Stomach (tissue), 9 donors: Measurements from ENCODE around the gene APLF. TPM values are rescaled to one million over a fixed set of nuclear protein-coding genes. Genes with fewer than 3 reads are reported as not detected.

Experiments used
- DNase-seq, 2 donors: peaks; one replicate each; pipeline versions ENCODE4 v3.0.0 to v3.0.0-alpha.2; 2013 to 2019
- H3K27ac ChIP-seq, 5 donors: fragments of 200-600 bp in 4 of 5; sonication (generic) in 4 of 5; one replicate each; pipeline ENCODE4 v1.5.1; 2013 to 2019; ENCODE audit warnings: mild to moderate bottlenecking in 1 of 5, moderate library complexity in 1 of 5
- H3K27me3 ChIP-seq, 3 donors: fragments of 200-600 bp; sonication (generic); one replicate each; pipeline ENCODE4 v1.5.1; 2017 to 2019; ENCODE audit warnings: mixed run types in 1 of 3
- H3K36me3 ChIP-seq, 4 donors: fragments of 200-600 bp; sonication (generic); 1 replicate in 3 of 4; 2 replicates in 1 of 4; pipeline ENCODE4 v1.5.1; 2016 to 2019
- H3K4me1 ChIP-seq, 4 donors: fragments of 200-600 bp; sonication (generic); one replicate each; pipeline ENCODE4 v1.5.1; 2016 to 2019
- H3K4me3 ChIP-seq, 4 donors: fragments of 200-600 bp; sonication (generic) in 3 of 4; one replicate each; pipeline ENCODE4 v1.5.1; 2016 to 2019; ENCODE audit warnings: mild to moderate bottlenecking in 1 of 4
- H3K9me3 ChIP-seq, 4 donors: fragments of 200-600 bp; sonication (generic); one replicate each; pipeline ENCODE4 v1.5.1; 2016 to 2019
- EP300 ChIP-seq: sonication (generic); formaldehyde crosslinking; IDR thresholded peaks from one replicate; pipeline ENCODE4 v1.6.1; 2017; ENCODE audit warnings: antibody characterized with exemption
- POLR2A ChIP-seq, 4 donors: fragments of 450-650 bp; IDR thresholded peaks; one replicate each; pipeline ENCODE4 v1.6.1; 2016; ENCODE audit warnings: antibody characterized with exemption in 4 of 4, control low read depth in 2 of 4, mild to moderate bottlenecking in 1 of 4, moderate library complexity in 1 of 4
- POLR2AphosphoS5 ChIP-seq, 3 donors: sonication (generic); formaldehyde crosslinking; IDR thresholded peaks; one replicate each; pipeline ENCODE4 v1.6.1; 2016; ENCODE audit warnings: antibody characterized with exemption in 3 of 3
- WGBS, 5 donors: extraction: QIAGEN DNeasy Blood & Tissue Kit in 3 of 5; methylation state at CpG; one replicate each; pipeline versions ENCODE4 v1.1.5 to v1.1.7; 2013 to 2018; 5-methylcytosine and 5-hydroxymethylcytosine counted together
- intact Hi-C: fragments of 100-400 bp; cut with DNase I; formaldehyde crosslinking; loops from one replicate; pipeline ENCODE4 v1.15.1; 2023; ENCODE audit warnings: low total_unique reads
- polyA plus RNA-seq, 3 donors: library from polyadenylated mRNA; stranded (reverse); fragments of 200-250 nt; gene quantifications; one replicate each; pipeline ENCODE4 v1.2.3, GENCODE V29; 2013
- total RNA-seq, 5 donors: library from RNA; depleted of rRNA; stranded (reverse); fragments of >200 nt; gene quantifications; one replicate each; pipeline versions ENCODE4 v1.1.0 to v1.2.3, GENCODE V29; 2014 to 2016
- TF ChIP-seq, protein P1 (sequence below), 7 experiments: fragments of 450-650 bp in 4 of 7; fragments of 200-600 bp in 3 of 7; sonication (generic) in 3 of 7; IDR thresholded peaks; one replicate each; pipeline ENCODE4 v1.5.1; 2016 to 2019; ENCODE audit warnings: antibody characterized with exemption in 7 of 7, control low read depth in 2 of 7, mild to moderate bottlenecking in 1 of 7
- donor health status: healthy with polysubstance abuse.
- donor health status: Bipolar disorder and iron deficiency.
- donor health status: healthy.

The APLF gene
- total and polyA plus RNA-seq, 8 donors: 0.29 to 9.4 (median 0.77) TPM

DNA sequence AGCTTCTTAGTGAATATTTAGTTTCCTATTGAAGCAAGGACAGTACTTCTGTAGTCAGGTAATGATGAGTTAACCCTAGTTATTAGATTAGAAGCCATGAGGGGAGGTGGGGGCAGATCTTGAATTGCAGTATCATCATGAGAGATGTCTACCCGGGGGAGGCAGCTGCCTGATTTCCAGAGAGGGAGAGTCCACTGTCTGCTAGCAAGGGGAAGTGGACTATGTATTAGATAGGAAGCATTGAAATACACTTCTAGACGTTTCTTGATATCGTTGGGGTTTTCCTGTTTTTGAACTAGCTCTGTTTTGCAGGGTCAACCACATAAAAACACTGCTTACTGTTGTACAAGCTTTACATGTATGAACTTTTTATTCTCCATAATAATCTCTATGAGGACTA lies 38.8 kb downstream of the APLF start:
- Histone ChIP-seq H3K36me3 (peaks cover 0 to 11% (median 0%) of the 10 kb centered on the region in 4 donors), H3K27me3 (no peaks in the 10 kb centered on the region), H3K4me1 (no peaks in the 10 kb centered on the region), H3K27ac (no peak overlapping the region), H3K4me3 (no peak overlapping the region), H3K9me3 (no peaks in the 10 kb centered on the region)
- no peak for DNase-seq
- WGBS, 5 donors: 57 to 88% (median 75%) methylated on average over 3 of the region's 3 CpGs
- intact Hi-C loops: no loop called here
- TF ChIP-seq EP300: no peak
- no peak for TF ChIP-seq POLR2AphosphoS5 (IDR thresholded peaks at IDR 0.05)
- TF ChIP-seq, protein P1, sequence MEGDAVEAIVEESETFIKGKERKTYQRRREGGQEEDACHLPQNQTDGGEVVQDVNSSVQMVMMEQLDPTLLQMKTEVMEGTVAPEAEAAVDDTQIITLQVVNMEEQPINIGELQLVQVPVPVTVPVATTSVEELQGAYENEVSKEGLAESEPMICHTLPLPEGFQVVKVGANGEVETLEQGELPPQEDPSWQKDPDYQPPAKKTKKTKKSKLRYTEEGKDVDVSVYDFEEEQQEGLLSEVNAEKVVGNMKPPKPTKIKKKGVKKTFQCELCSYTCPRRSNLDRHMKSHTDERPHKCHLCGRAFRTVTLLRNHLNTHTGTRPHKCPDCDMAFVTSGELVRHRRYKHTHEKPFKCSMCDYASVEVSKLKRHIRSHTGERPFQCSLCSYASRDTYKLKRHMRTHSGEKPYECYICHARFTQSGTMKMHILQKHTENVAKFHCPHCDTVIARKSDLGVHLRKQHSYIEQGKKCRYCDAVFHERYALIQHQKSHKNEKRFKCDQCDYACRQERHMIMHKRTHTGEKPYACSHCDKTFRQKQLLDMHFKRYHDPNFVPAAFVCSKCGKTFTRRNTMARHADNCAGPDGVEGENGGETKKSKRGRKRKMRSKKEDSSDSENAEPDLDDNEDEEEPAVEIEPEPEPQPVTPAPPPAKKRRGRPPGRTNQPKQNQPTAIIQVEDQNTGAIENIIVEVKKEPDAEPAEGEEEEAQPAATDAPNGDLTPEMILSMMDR (IDR thresholded peaks at IDR 0.05): no peak
- TF ChIP-seq POLR2A (IDR thresholded peaks at IDR 0.05): no peak

DNA sequence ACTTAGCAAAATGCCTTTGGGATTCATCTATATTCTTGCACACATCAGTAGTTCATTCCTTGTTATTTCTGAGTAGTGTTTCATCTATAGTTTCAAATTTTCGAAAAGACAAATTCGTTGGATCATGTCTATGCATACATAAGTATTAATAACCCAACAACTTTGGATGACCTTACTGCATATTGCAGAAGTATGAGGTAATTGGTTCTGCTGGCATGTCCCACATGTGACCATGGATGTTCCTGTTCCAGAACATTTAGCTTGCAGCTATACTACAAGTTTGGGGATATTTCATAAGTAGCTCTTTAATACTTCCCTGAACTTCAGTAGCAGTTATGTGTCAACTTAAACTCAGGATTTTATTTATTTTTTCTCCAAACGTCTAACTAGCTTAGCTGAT lies 44.9 kb downstream of the APLF start:
- Histone ChIP-seq H3K4me3 (no peak overlapping the region), H3K9me3 (no peaks in the 10 kb centered on the region), H3K4me1 (no peaks in the 10 kb centered on the region), H3K36me3 (peaks cover 0 to 4% (median 0%) of the 10 kb centered on the region in 4 donors), H3K27ac (no peak overlapping the region), H3K27me3 (no peaks in the 10 kb centered on the region)
- DNase-seq: no peak
- TF ChIP-seq EP300: no peak
- no peak for TF ChIP-seq POLR2A (IDR thresholded peaks at IDR 0.05)
- TF ChIP-seq, protein P1 (IDR thresholded peaks at IDR 0.05): no peak
- TF ChIP-seq POLR2AphosphoS5 (IDR thresholded peaks at IDR 0.05): no peak
- 69 to 76% (median 72%) methylated on average over 3 of the region's 3 CpGs for WGBS, 5 donors
- intact Hi-C loops: no loop called here

DNA sequence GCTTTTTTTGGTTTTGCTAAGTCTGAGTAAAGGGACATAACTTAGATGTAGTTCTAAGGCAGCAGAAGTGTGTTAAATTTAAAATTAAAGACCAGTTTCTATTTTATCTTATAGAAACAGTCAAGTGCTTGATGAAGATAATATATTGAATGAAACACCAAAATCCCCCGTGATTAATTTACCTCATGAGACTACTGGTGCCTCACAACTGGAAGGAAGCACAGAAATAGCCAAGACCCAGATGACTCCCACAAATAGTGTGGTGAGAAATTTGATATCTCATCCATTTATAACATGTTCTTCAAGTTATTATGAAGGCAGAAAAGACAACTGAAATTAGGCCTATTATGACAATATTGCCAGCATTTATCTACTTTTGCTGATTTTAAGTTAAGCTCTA lies 45.6 kb downstream of the APLF start:
- DNase-seq: no peak
- TF ChIP-seq POLR2AphosphoS5 (IDR thresholded peaks at IDR 0.05): no peak
- no peak for TF ChIP-seq POLR2A (IDR thresholded peaks at IDR 0.05)
- TF ChIP-seq, protein P1 (IDR thresholded peaks at IDR 0.05): no peak
- no peak for TF ChIP-seq EP300
- H3K4me1 ChIP-seq: no peaks in the 10 kb centered on the region
- WGBS, 5 donors: 49 to 81% (median 73%) methylated on average over 1 of the region's 1 CpG
- H3K9me3 ChIP-seq: no peaks in the 10 kb centered on the region
- no peaks in the 10 kb centered on the region for H3K27me3 ChIP-seq
- H3K36me3 ChIP-seq: peaks cover 0 to 4% (median 0%) of the 10 kb centered on the region in 4 donors
- H3K27ac ChIP-seq: no peak overlapping the region
- intact Hi-C loops: no loop called here
- H3K4me3 ChIP-seq: no peak overlapping the region

DNA sequence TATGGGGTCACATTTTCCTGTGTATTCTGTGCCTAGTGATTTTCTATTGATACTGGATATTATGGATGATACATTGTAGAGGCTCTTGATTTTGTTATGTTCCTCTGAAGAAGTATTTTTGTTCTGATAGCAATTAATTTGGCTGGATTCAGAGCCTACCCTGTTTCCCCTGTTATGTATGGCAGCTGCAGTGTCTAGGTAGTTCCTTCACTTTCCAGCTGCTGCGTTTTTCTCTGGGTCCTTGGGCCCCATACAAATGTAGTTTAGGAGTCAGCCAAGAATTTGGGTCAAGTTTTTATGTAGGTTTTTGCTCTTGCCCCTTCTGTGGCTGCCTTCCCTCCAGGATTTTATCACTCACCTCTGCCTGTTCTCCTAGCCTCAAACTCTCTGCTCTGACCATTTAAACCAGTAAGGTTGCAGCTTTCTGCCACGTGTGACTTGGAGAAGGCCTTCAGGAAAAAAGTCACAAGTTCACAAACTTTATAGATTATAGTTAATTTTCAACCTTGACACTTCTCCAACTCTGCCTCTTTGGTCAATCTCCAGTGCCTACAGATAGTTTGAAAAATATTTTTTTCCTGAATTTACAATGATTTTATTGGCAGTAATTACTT lies 47.0 kb downstream of the APLF start:
- H3K27ac ChIP-seq: no peak overlapping the region
- no peaks in the 10 kb centered on the region for H3K36me3 ChIP-seq
- intact Hi-C loops: no loop called here
- DNase-seq: no peak
- no peak overlapping the region for H3K4me3 ChIP-seq
- H3K4me1 ChIP-seq: no peaks in the 10 kb centered on the region
- 46 to 56% (median 54%) methylated on average over 2 of the region's 2 CpGs for WGBS, 5 donors
- H3K27me3 ChIP-seq: no peaks in the 10 kb centered on the region
- TF ChIP-seq, protein P1 (IDR thresholded peaks at IDR 0.05): no peak
- no peak for TF ChIP-seq POLR2A (IDR thresholded peaks at IDR 0.05)
- no peak for TF ChIP-seq POLR2AphosphoS5 (IDR thresholded peaks at IDR 0.05)
- no peak for TF ChIP-seq EP300
- no peaks in the 10 kb centered on the region for H3K9me3 ChIP-seq
